ENCODE measurements around the gene H19.

H19 gene

DNA sequence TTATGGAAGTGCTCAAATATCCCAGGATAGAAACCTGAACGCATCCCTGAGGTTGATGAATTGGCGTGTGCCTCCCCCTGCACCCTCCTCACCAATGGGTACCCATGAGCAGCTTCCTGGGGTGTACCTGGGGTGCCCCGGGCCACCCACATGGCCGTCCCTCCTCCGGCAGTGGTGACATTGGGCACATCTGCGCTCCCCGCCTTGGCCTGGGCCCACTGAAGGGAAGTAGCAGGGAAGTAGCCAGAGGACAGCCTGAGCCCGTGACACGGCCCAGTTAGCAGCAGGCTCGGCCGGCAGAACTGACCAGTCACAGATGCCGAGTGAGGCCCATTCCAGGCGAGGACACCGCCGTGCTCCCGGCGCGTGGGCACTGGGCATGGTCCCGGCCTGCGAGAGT, 33.8 kb downstream of the H19 start:
- ATAC-seq (ENCODE audit: low read depth), result no peak
- no peaks in the 10 kb centered on the region for H3K4me1 ChIP-seq (ENCODE audit: insufficient read depth, poor library complexity, severe bottlenecking)
- H3K27me3 ChIP-seq (ENCODE audit: insufficient read depth, poor library complexity, severe bottlenecking), result no peaks in the 10 kb centered on the region
- H3K27ac ChIP-seq (ENCODE audit: poor library complexity, severe bottlenecking), result no peak overlapping the region
- no peak for DNase-seq (ENCODE audit: low spot score)
- H3K4me3 ChIP-seq (ENCODE audit: severe bottlenecking), result no peak overlapping the region
- H3K36me3 ChIP-seq (ENCODE audit: low read depth), result no peaks in the 10 kb centered on the region
- TF ChIP-seq, protein P1, sequence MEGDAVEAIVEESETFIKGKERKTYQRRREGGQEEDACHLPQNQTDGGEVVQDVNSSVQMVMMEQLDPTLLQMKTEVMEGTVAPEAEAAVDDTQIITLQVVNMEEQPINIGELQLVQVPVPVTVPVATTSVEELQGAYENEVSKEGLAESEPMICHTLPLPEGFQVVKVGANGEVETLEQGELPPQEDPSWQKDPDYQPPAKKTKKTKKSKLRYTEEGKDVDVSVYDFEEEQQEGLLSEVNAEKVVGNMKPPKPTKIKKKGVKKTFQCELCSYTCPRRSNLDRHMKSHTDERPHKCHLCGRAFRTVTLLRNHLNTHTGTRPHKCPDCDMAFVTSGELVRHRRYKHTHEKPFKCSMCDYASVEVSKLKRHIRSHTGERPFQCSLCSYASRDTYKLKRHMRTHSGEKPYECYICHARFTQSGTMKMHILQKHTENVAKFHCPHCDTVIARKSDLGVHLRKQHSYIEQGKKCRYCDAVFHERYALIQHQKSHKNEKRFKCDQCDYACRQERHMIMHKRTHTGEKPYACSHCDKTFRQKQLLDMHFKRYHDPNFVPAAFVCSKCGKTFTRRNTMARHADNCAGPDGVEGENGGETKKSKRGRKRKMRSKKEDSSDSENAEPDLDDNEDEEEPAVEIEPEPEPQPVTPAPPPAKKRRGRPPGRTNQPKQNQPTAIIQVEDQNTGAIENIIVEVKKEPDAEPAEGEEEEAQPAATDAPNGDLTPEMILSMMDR (IDR thresholded peaks at IDR 0.05; ENCODE audit: poor library complexity, severe bottlenecking), result no peak
- no peaks in the 10 kb centered on the region for H3K9me3 ChIP-seq (ENCODE audit: severe bottlenecking)

DNA sequence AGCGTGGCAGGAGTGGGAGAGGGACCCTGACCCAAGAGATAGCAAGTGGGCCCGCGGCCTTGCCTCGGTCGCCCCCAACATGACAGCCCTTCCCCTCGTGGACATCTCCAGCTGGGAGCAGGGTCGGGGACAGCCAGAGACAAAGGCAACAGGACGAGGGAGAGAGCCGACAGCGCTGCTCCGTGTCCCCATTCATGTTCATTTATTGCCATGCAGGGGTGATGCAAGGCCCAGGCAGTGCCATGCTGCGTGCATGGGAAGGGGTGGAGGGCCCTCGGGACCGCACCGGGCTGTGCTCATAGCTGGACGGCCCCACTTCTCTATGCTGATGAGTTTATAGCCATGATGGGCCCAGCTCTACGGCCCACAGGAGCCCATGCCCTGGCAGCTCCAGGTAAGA, 37.9 kb downstream of the H19 start:
- H3K4me1 ChIP-seq (ENCODE audit: insufficient read depth, poor library complexity, severe bottlenecking), result no peaks in the 10 kb centered on the region
- H3K27me3 ChIP-seq (ENCODE audit: insufficient read depth, poor library complexity, severe bottlenecking), result no peaks in the 10 kb centered on the region
- ATAC-seq (ENCODE audit: low read depth), result no peak
- TF ChIP-seq, protein P1 (IDR thresholded peaks at IDR 0.05; ENCODE audit: poor library complexity, severe bottlenecking), result no peak
- no peaks in the 10 kb centered on the region for H3K36me3 ChIP-seq (ENCODE audit: low read depth)
- no peak overlapping the region for H3K27ac ChIP-seq (ENCODE audit: poor library complexity, severe bottlenecking)
- H3K4me3 ChIP-seq (ENCODE audit: severe bottlenecking), result no peak overlapping the region
- no peaks in the 10 kb centered on the region for H3K9me3 ChIP-seq (ENCODE audit: severe bottlenecking)
- DNase-seq (ENCODE audit: low spot score), result no peak

DNA sequence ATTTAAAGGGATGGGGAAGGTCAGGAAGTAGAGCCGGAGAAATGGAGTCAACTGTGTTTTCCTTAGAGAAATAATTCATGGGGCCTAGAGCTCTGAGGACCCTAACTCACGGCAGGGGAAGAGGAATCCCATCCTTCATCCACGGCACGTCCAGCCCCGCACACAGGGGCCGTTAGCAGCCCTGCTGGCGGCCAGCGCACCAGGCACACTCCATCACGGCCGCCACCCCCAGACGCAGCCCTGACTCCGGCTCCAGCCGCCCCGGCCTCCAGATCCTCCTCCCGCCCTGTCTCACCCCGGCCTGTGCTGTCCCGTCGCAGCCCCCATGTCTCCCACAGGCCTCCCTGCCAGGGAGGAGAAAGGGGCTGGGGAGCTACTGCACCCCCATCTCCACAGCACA, 39.3 kb downstream of the H19 start:
- Histone ChIP-seq H3K4me1 (ENCODE audit: insufficient read depth, poor library complexity, severe bottlenecking) (no peaks in the 10 kb centered on the region), H3K9me3 (ENCODE audit: severe bottlenecking) (no peaks in the 10 kb centered on the region), H3K4me3 (ENCODE audit: severe bottlenecking) (no peak overlapping the region), H3K27ac (ENCODE audit: poor library complexity, severe bottlenecking) (no peak overlapping the region), H3K27me3 (ENCODE audit: insufficient read depth, poor library complexity, severe bottlenecking) (no peaks in the 10 kb centered on the region), H3K36me3 (ENCODE audit: low read depth) (no peaks in the 10 kb centered on the region)
- no peak for DNase-seq (ENCODE audit: low spot score)
- ATAC-seq (ENCODE audit: low read depth), result no peak
- TF ChIP-seq, protein P1 (IDR thresholded peaks at IDR 0.05; ENCODE audit: poor library complexity, severe bottlenecking), result no peak

DNA sequence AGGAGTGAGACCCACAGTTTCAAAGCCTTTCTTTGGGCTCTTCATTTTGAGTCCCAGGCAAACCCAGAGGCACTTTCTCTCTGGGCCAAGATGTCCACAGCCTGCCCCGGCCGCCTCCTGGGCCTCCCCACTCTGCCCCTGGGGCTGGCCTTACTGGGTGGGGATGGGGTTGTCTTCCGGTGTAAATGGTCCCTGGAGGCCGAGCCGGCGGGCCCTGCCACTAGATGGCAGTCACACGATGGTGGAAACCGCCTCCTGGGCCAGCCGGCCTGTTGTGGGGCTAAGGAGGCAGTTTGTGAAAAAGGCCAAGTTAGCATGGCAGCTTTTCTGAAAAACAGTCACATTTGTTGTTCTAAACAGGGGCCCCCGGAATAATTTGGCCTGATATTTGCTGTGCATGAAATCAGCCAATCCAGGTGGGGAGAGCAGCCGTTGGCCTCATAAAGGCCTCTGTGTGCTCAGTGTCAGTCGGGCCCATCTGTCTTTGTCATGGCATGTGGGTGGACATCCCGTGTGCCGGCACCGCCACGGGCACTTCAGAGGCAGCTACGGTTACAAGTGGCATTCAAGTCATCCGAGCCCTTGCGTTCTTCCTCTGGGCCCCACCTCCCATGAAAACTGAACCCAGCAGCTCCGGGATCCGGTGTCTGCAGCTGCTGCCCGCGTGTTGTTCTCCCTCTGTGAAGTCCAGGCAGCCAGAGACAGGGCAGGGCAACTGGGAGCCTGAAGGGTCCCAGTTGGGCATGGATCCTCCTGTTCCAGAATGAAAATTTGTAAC, 44.0 kb downstream of the H19 start:
- Histone ChIP-seq H3K27me3 (ENCODE audit: insufficient read depth, poor library complexity, severe bottlenecking) (no peaks in the 10 kb centered on the region), H3K9me3 (ENCODE audit: severe bottlenecking) (no peaks in the 10 kb centered on the region), H3K27ac (ENCODE audit: poor library complexity, severe bottlenecking) (no peak overlapping the region), H3K4me1 (ENCODE audit: insufficient read depth, poor library complexity, severe bottlenecking) (no peaks in the 10 kb centered on the region), H3K36me3 (ENCODE audit: low read depth) (no peaks in the 10 kb centered on the region), H3K4me3 (ENCODE audit: severe bottlenecking) (no peak overlapping the region)
- TF ChIP-seq, protein P1 (IDR thresholded peaks at IDR 0.05; ENCODE audit: poor library complexity, severe bottlenecking), result no peak
- DNase-seq (ENCODE audit: low spot score), result no peak
- ATAC-seq (ENCODE audit: low read depth), result no peak

DNA sequence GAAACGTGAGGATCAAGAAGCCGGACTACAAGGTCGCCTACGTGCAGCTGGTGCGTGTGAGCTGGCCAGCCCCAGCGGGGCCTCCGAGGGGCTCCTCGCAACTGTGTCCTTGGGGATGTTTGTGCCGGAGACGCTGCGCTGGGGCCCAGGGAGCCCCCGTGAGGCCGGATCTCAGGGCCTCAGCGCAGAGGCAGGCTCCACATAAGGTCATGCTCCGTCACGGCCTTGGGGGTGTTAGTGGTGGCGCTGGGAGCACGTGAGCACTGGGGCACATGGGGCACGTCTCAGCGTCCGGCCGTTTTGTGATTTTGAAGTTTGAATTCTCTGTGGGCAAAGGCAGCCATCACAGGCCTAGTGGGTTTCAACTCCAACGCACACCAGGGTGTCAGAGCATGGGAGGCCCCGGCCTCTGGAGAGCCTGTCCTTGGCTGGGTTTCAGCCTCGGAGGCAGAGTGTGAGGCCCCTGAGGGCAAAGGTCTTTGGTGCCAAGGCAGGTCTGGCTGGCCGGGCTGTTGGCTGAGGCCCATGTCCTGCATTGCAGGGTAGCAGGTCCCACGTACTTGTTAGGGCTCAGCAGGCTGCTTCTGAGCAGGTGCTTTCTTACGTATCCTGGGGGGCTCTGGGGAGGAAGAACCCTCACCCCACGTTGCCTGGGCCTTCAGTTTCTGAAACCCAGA, 44.7 kb downstream of the H19 start:
- Histone ChIP-seq H3K36me3 (ENCODE audit: low read depth) (no peaks in the 10 kb centered on the region), H3K27me3 (ENCODE audit: insufficient read depth, poor library complexity, severe bottlenecking) (no peaks in the 10 kb centered on the region), H3K9me3 (ENCODE audit: severe bottlenecking) (no peaks in the 10 kb centered on the region), H3K4me1 (ENCODE audit: insufficient read depth, poor library complexity, severe bottlenecking) (no peaks in the 10 kb centered on the region), H3K4me3 (ENCODE audit: severe bottlenecking) (no peak overlapping the region), H3K27ac (ENCODE audit: poor library complexity, severe bottlenecking) (no peak overlapping the region)
- DNase-seq (ENCODE audit: low spot score) (no peak), ATAC-seq (ENCODE audit: low read depth) (no peak)
- TF ChIP-seq, protein P1 (IDR thresholded peaks at IDR 0.05; ENCODE audit: poor library complexity, severe bottlenecking), result no peak
